Upper lobe of left lung (tissue), 6 donors: ENCODE measurements around the gene METRNL. TPM values are rescaled to one million over a fixed set of nuclear protein-coding genes. Genes with fewer than 3 reads are reported as not detected.

Source experiments
- ATAC-seq, 2 donors: fragments of 200-7000 bp; cut with Tn5 transposase; one replicate each; pipeline ENCODE4 v1.9.1; 2022; ENCODE audit warnings: mild to moderate bottlenecking in 2 of 2, moderate library complexity in 2 of 2; ENCODE audit not compliant: low FRiP score in 2 of 2
- DNase-seq, 2 donors: peaks; one replicate each; pipeline ENCODE4 v3.0.0-alpha.2; 2019 to 2020
- H3K27ac ChIP-seq, 4 donors: fragments of 200-600 bp; sonication (generic); one replicate each; pipeline ENCODE4 v1.5.1; 2016 to 2019
- H3K27me3 ChIP-seq, 4 donors: fragments of 200-600 bp; sonication (generic); one replicate each; pipeline ENCODE4 v1.5.1; 2017 to 2019
- H3K36me3 ChIP-seq, 4 donors: fragments of 200-600 bp; sonication (generic); one replicate each; pipeline ENCODE4 v1.5.1; 2016 to 2019
- H3K4me1 ChIP-seq, 4 donors: fragments of 200-600 bp; sonication (generic); one replicate each; pipeline ENCODE4 v1.5.1; 2018 to 2019
- H3K4me3 ChIP-seq, 4 donors: fragments of 200-600 bp; sonication (generic); one replicate each; pipeline ENCODE4 v1.5.1; 2017 to 2019; ENCODE audit warnings: mild to moderate bottlenecking in 2 of 4, moderate library complexity in 1 of 4
- H3K9me3 ChIP-seq, 4 donors: fragments of 200-600 bp; sonication (generic); one replicate each; pipeline ENCODE4 v1.5.1; 2018 to 2019
- EP300 ChIP-seq, 4 donors: sonication (generic); formaldehyde crosslinking; IDR thresholded peaks; one replicate each; pipeline ENCODE4 v1.5.1; 2017; ENCODE audit warnings: antibody characterized with exemption in 4 of 4, control low read depth in 2 of 4
- POLR2A ChIP-seq, 4 donors: fragments of 450-650 bp; IDR thresholded peaks; one replicate each; pipeline ENCODE4 v1.5.1; 2016 to 2017; ENCODE audit warnings: antibody characterized with exemption in 4 of 4, mild to moderate bottlenecking in 2 of 4
- POLR2AphosphoS5 ChIP-seq, 2 donors: sonication (generic); formaldehyde crosslinking; IDR thresholded peaks; one replicate each; pipeline ENCODE4 v1.5.1; 2017; ENCODE audit warnings: antibody characterized with exemption in 2 of 2
- WGBS, 2 donors: methylation state at CpG; one replicate each; pipeline ENCODE4 v1.1.5; 2017 to 2018; 5-methylcytosine and 5-hydroxymethylcytosine counted together
- total RNA-seq, 6 donors: library from RNA; depleted of rRNA in 4 of 6; stranded (reverse); fragments of >200 nt in 4 of 6; gene quantifications; one replicate each; pipeline versions ENCODE4 v1.1.0 to v1.2.1, GENCODE V29; 2016 to 2021
- TF ChIP-seq, protein P1 (sequence below), 6 experiments: fragments of 450-650 bp in 4 of 6; fragments of 200-600 bp in 2 of 6; sonication (generic) in 2 of 6; IDR thresholded peaks; one replicate each; pipeline ENCODE4 v1.5.1; 2016 to 2019; ENCODE audit warnings: antibody characterized with exemption in 6 of 6
- donor health status: DM: no; HTN: no; CAD: no; lungs with moderate emphysema.
- donor health status: DM: no; HTN: yes; CAD: no; lungs with severe emphysema.

The METRNL gene
- total RNA-seq, 6 donors from 2014 or later, result 59.4 to 120 (median 76.4) TPM

GRCh38 chr17:83106056-83106588 lies 26.7 kb downstream of the METRNL start:
- TF ChIP-seq, protein P1, sequence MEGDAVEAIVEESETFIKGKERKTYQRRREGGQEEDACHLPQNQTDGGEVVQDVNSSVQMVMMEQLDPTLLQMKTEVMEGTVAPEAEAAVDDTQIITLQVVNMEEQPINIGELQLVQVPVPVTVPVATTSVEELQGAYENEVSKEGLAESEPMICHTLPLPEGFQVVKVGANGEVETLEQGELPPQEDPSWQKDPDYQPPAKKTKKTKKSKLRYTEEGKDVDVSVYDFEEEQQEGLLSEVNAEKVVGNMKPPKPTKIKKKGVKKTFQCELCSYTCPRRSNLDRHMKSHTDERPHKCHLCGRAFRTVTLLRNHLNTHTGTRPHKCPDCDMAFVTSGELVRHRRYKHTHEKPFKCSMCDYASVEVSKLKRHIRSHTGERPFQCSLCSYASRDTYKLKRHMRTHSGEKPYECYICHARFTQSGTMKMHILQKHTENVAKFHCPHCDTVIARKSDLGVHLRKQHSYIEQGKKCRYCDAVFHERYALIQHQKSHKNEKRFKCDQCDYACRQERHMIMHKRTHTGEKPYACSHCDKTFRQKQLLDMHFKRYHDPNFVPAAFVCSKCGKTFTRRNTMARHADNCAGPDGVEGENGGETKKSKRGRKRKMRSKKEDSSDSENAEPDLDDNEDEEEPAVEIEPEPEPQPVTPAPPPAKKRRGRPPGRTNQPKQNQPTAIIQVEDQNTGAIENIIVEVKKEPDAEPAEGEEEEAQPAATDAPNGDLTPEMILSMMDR (IDR thresholded peaks at IDR 0.05), result no peak
- TF ChIP-seq EP300 (IDR thresholded peaks at IDR 0.05), result no peak
- TF ChIP-seq POLR2AphosphoS5 (IDR thresholded peaks at IDR 0.05), result no peak
- TF ChIP-seq POLR2A (IDR thresholded peaks at IDR 0.05), result no peak
- Histone ChIP-seq H3K36me3 (no peaks in the 10 kb centered on the region), H3K4me1 (peaks cover 19 to 43% (median 30%) of the 10 kb centered on the region in 4 donors), H3K27me3 (no peaks in the 10 kb centered on the region), H3K9me3 (no peaks in the 10 kb centered on the region), H3K27ac (peak overlapping the region in 3 of 4 donors; percentile 13 to 45 (median 40)), H3K4me3 (no peak overlapping the region)
- no peak for ATAC-seq
- peak in 1 of 2 donors; percentile 72 for DNase-seq
- WGBS, 2 donors, result 75 to 81% methylated on average over 12 to 22 of the region's 22 CpGs

- ATAC-seq, result peak in 1 of 2 donors; percentile 35
- no peaks in the 10 kb centered on the region for H3K27me3 ChIP-seq
- DNase-seq, result peak in 1 of 2 donors; percentile 45
- H3K27ac ChIP-seq, result peak overlapping the region in 3 of 4 donors; percentile 31 to 45 (median 40)
- TF ChIP-seq POLR2AphosphoS5 (IDR thresholded peaks at IDR 0.05), result no peak
- TF ChIP-seq, protein P1 (IDR thresholded peaks at IDR 0.05), result no peak
- TF ChIP-seq POLR2A (IDR thresholded peaks at IDR 0.05), result no peak
- TF ChIP-seq EP300 (IDR thresholded peaks at IDR 0.05), result no peak
- H3K36me3 ChIP-seq, result no peaks in the 10 kb centered on the region
- H3K4me3 ChIP-seq, result no peak overlapping the region
- 75 to 80% methylated on average over 14 to 15 of the region's 17 CpGs for WGBS, 2 donors
- H3K4me1 ChIP-seq, result peaks cover 20 to 40% (median 24%) of the 10 kb centered on the region in 4 donors
- no peaks in the 10 kb centered on the region for H3K9me3 ChIP-seq
Observed at GRCh38 chr17:83106913-83107655, 27.7 kb downstream of the METRNL start.

DNA sequence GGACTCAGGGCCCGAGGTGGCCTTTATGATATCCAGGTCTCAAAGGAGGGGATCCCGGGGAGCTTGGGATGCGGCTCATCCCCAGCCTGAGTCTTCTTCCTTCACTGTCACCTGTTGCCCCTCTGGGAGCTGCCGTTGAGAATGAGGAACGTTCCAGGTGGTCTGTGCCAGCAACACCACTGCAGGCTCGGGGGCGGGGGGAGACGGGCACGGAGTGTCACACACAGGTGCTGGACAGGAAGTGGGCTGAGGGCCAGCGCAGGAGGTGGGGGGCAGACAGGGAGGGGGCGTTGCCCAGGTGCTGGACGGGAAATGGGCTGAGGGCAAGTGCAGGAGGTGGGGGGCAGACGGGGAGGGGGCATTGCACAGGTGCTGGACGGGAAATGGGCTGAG lies 28.2 kb downstream of the METRNL start:
- Histone ChIP-seq H3K27me3 (no peaks in the 10 kb centered on the region), H3K36me3 (no peaks in the 10 kb centered on the region), H3K4me1 (peaks cover 20 to 40% (median 24%) of the 10 kb centered on the region in 4 donors), H3K9me3 (no peaks in the 10 kb centered on the region), H3K27ac (peak overlapping the region in 2 of 4 donors; percentile 31 to 45), H3K4me3 (no peak overlapping the region)
- TF ChIP-seq POLR2A (IDR thresholded peaks at IDR 0.05) (no peak), EP300 (IDR thresholded peaks at IDR 0.05) (no peak), POLR2AphosphoS5 (IDR thresholded peaks at IDR 0.05) (no peak)
- TF ChIP-seq, protein P1 (IDR thresholded peaks at IDR 0.05), result no peak
- DNase-seq, result peak in 1 of 2 donors; percentile 58
- no peak for ATAC-seq
- WGBS, 2 donors, result 41 to 83% methylated on average over 6 of the region's 14 CpGs

DNA sequence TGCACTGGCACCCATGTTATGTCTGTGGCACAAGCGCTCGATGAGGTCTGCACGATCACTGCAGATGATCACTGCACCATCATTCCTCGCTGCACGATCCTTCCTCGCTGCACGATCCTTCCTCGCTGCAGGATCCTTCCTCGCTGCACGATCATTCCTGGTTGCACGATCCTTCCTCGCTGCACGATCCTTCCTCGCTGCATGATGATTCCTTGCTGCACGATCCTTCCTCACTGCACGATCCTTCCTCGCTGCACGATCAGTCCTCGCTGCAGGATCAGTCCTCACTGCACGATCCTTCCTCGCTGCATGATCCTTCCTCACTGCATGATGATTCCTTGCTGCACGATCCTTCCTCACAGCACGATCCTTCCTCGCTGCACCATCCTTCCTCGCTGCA lies 29.3 kb downstream of the METRNL start:
- H3K9me3 ChIP-seq, result no peaks in the 10 kb centered on the region
- H3K27me3 ChIP-seq, result no peaks in the 10 kb centered on the region
- DNase-seq (no peak), ATAC-seq (no peak)
- WGBS, 2 donors, result 91 to 93% methylated on average over 25 of the region's 25 CpGs
- TF ChIP-seq, protein P1 (IDR thresholded peaks at IDR 0.05), result no peak
- TF ChIP-seq POLR2AphosphoS5 (IDR thresholded peaks at IDR 0.05) (no peak), EP300 (IDR thresholded peaks at IDR 0.05) (no peak), POLR2A (IDR thresholded peaks at IDR 0.05) (no peak)
- H3K27ac ChIP-seq, result no peak overlapping the region
- H3K4me1 ChIP-seq, result peaks cover 20 to 40% (median 23%) of the 10 kb centered on the region in 4 donors
- H3K36me3 ChIP-seq, result no peaks in the 10 kb centered on the region
- no peak overlapping the region for H3K4me3 ChIP-seq
